ENCODE results near the gene CCDC142.
A peak's percentile ranks its signal among the peaks of the same experiment; 100 is the strongest.
"Not testable (repeated sequence)": the region's sequence is repeated elsewhere in the genome, so short reads cannot be mapped to it uniquely, and the experiment has no call there.

Gene CCDC142

GRCh38 chr2:74442483-74443297 is 40.1 kb downstream of the CCDC142 start:
- not testable (repeated sequence) for H3K9me3 ChIP-seq (ENCODE audit: control insufficient read depth in 1 of 2, low read length in 2 of 2); H3K27me3 ChIP-seq (ENCODE audit: control insufficient read depth in 1 of 2, insufficient read depth in 2 of 2, low read length in 2 of 2); H3K36me3 ChIP-seq (ENCODE audit: control insufficient read depth in 1 of 2, insufficient read depth in 2 of 2, low read length in 2 of 2)
- peaks cover 30 to 48% of the 10 kb centered on the region in 2 donors for H3K4me1 ChIP-seq (ENCODE audit: control insufficient read depth in 1 of 2, insufficient read depth in 2 of 2, low read length in 2 of 2)
- H3K27ac ChIP-seq (ENCODE audit: low read depth, low read length) = peak overlapping the region; percentile 96
- H3K9ac ChIP-seq (ENCODE audit: low read depth in 1 of 2, low read length in 2 of 2) = peak overlapping the region; percentile 73 to 75
- H3K4me3 ChIP-seq (ENCODE audit: low read depth in 1 of 2, low read length in 2 of 2) = peak overlapping the region; percentile 76 to 78

DNA sequence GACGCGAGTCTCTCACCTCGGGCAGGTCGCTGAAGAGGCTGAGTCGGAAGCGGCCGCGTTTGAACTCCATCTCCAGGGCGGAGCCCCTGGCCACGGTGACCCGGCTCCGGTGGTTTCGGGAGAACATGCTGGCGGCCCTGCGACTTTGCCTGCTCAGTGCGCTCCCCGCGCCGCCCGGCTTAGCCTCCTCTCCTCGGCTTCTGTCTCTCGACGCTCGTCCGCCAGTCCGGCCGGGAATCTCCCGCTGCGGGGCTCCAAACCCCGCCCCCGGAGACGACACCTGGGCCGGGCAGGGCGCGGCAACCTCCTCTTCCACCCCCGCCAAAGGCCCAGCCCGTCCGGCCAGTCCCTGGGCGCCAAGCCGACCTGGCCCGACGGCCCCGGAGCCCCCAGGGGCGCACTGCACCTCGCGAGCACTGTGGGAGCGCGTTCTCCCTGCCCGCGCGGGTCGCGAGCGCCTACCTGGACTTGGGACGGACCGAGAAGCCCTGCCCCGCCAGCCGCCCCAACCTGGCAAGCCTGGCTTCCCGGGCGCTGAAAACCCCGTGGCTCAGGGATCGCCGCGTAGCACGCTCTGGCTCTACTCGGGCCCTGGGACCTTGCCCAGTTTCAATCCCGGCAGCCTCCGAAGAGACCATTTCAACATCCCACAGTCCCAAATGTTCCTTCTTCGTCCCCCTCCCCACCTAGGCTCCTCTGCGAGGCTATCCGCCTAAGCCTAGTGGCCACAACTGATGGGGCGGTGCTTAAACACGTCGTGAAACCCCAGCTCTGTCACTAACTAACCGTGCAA is 40.9 kb downstream of the CCDC142 start, which contains the start of gene RTKN:
TSS of gene RTKN (minus strand) at position 248 of the 793 bp plus-strand sequence. CDS start at position 127, 121 bp downstream.
- H3K4me1 ChIP-seq (ENCODE audit: control insufficient read depth in 1 of 2, insufficient read depth in 2 of 2, low read length in 2 of 2) = peaks cover 38 to 47% of the 10 kb centered on the region in 2 donors
- H3K36me3 ChIP-seq (ENCODE audit: control insufficient read depth in 1 of 2, insufficient read depth in 2 of 2, low read length in 2 of 2) = peaks cover 0 to 2% of the 10 kb centered on the region in 2 donors
- no peaks in the 10 kb centered on the region for H3K9me3 ChIP-seq (ENCODE audit: control insufficient read depth in 1 of 2, low read length in 2 of 2)
- H3K27me3 ChIP-seq (ENCODE audit: control insufficient read depth in 1 of 2, insufficient read depth in 2 of 2, low read length in 2 of 2) = peaks cover 0 to 4% of the 10 kb centered on the region in 2 donors
- peak within 1 kb of the TSS; percentile 73 to 75 for H3K9ac ChIP-seq (ENCODE audit: low read depth in 1 of 2, low read length in 2 of 2)
- peak within 1 kb of the TSS; percentile 96 for H3K27ac ChIP-seq (ENCODE audit: low read depth, low read length)
- H3K4me3 ChIP-seq (ENCODE audit: low read depth in 1 of 2, low read length in 2 of 2) = peak within 1 kb of the TSS; percentile 76 to 78

- H3K4me1 ChIP-seq (ENCODE audit: control insufficient read depth in 1 of 2, insufficient read depth in 2 of 2, low read length in 2 of 2) = peaks cover 40 to 47% of the 10 kb centered on the region in 2 donors
- H3K9me3 ChIP-seq (ENCODE audit: control insufficient read depth in 1 of 2, low read length in 2 of 2) = no peaks in the 10 kb centered on the region
- H3K27ac ChIP-seq (ENCODE audit: low read depth, low read length) = peak overlapping the region; percentile 96
- peaks cover 0 to 5% of the 10 kb centered on the region in 2 donors for H3K36me3 ChIP-seq (ENCODE audit: control insufficient read depth in 1 of 2, insufficient read depth in 2 of 2, low read length in 2 of 2)
- peak overlapping the region; percentile 73 to 75 for H3K9ac ChIP-seq (ENCODE audit: low read depth in 1 of 2, low read length in 2 of 2)
- H3K27me3 ChIP-seq (ENCODE audit: control insufficient read depth in 1 of 2, insufficient read depth in 2 of 2, low read length in 2 of 2) = peaks cover 0 to 4% of the 10 kb centered on the region in 2 donors
- H3K4me3 ChIP-seq (ENCODE audit: low read depth in 1 of 2, low read length in 2 of 2) = peak overlapping the region; percentile 76 to 78
Measured at GRCh38 chr2:74441170-74441689, 41.6 kb downstream of the CCDC142 start.

- Histone ChIP-seq H3K4me1 (ENCODE audit: control insufficient read depth in 1 of 2, insufficient read depth in 2 of 2, low read length in 2 of 2) (peaks cover 40 to 47% of the 10 kb centered on the region in 2 donors), H3K9ac (ENCODE audit: low read depth in 1 of 2, low read length in 2 of 2) (peak overlapping the region; percentile 73 to 75)
Measured at GRCh38 chr2:74440378-74441169, 42.2 kb downstream of the CCDC142 start.

GRCh38 chr2:74439803-74440377 is 42.9 kb downstream of the CCDC142 start:
- H3K9me3 ChIP-seq (ENCODE audit: control insufficient read depth in 1 of 2, low read length in 2 of 2) = no peaks in the 10 kb centered on the region
- H3K4me3 ChIP-seq (ENCODE audit: low read depth in 1 of 2, low read length in 2 of 2) = peak overlapping the region; percentile 76 to 86
- peaks cover 3 to 15% of the 10 kb centered on the region in 2 donors for H3K36me3 ChIP-seq (ENCODE audit: control insufficient read depth in 1 of 2, insufficient read depth in 2 of 2, low read length in 2 of 2)
- peak overlapping the region; percentile 73 to 75 for H3K9ac ChIP-seq (ENCODE audit: low read depth in 1 of 2, low read length in 2 of 2)
- H3K4me1 ChIP-seq (ENCODE audit: control insufficient read depth in 1 of 2, insufficient read depth in 2 of 2, low read length in 2 of 2) = peaks cover 40 to 47% of the 10 kb centered on the region in 2 donors
- H3K27ac ChIP-seq (ENCODE audit: low read depth, low read length) = peak overlapping the region; percentile 96
- H3K27me3 ChIP-seq (ENCODE audit: control insufficient read depth in 1 of 2, insufficient read depth in 2 of 2, low read length in 2 of 2) = peaks cover 0 to 4% of the 10 kb centered on the region in 2 donors

More at GRCh38 chr2:74440378-74441169, 42.2 kb downstream of the CCDC142 start:
- H3K4me3 ChIP-seq (ENCODE audit: low read depth in 1 of 2, low read length in 2 of 2) = peak overlapping the region; percentile 76 to 86
- peaks cover 3 to 9% of the 10 kb centered on the region in 2 donors for H3K36me3 ChIP-seq (ENCODE audit: control insufficient read depth in 1 of 2, insufficient read depth in 2 of 2, low read length in 2 of 2)
- peaks cover 0 to 4% of the 10 kb centered on the region in 2 donors for H3K27me3 ChIP-seq (ENCODE audit: control insufficient read depth in 1 of 2, insufficient read depth in 2 of 2, low read length in 2 of 2)
- H3K27ac ChIP-seq (ENCODE audit: low read depth, low read length) = peak overlapping the region; percentile 96
- no peaks in the 10 kb centered on the region for H3K9me3 ChIP-seq (ENCODE audit: control insufficient read depth in 1 of 2, low read length in 2 of 2)

DNA sequence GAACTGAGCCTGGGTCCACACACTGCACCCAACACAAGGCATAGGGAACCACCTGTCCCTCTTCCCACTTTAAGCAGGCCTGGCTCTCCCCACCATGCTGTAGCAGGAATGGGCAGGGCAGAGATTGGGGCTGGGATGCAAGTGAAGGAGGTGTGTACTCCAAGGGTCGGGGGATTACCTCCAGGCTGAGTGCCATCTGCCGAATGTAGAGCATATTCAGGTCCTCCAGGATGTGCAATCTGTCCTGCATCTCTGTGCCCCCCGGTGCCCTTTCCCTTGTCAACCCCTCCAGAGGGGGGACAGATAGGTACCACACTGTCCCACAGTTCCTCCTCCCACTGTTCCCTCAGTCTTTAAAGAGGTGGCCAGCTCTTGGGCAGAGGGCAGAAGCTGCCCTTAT is 43.4 kb downstream of the CCDC142 start:
- H3K27ac ChIP-seq (ENCODE audit: low read depth, low read length) = no peak overlapping the region
- no peaks in the 10 kb centered on the region for H3K9me3 ChIP-seq (ENCODE audit: control insufficient read depth in 1 of 2, low read length in 2 of 2)
- H3K36me3 ChIP-seq (ENCODE audit: control insufficient read depth in 1 of 2, insufficient read depth in 2 of 2, low read length in 2 of 2) = peaks cover 3 to 16% of the 10 kb centered on the region in 2 donors
- peaks cover 39 to 45% of the 10 kb centered on the region in 2 donors for H3K4me1 ChIP-seq (ENCODE audit: control insufficient read depth in 1 of 2, insufficient read depth in 2 of 2, low read length in 2 of 2)
- H3K27me3 ChIP-seq (ENCODE audit: control insufficient read depth in 1 of 2, insufficient read depth in 2 of 2, low read length in 2 of 2) = peaks cover 0 to 4% of the 10 kb centered on the region in 2 donors
- peak overlapping the region; percentile 76 to 86 for H3K4me3 ChIP-seq (ENCODE audit: low read depth in 1 of 2, low read length in 2 of 2)
- peak overlapping the region; percentile 73 to 75 for H3K9ac ChIP-seq (ENCODE audit: low read depth in 1 of 2, low read length in 2 of 2)

- no peak overlapping the region for H3K9ac ChIP-seq (ENCODE audit: low read depth in 1 of 2, low read length in 2 of 2)
- H3K36me3 ChIP-seq (ENCODE audit: control insufficient read depth in 1 of 2, insufficient read depth in 2 of 2, low read length in 2 of 2) = peaks cover 3 to 16% of the 10 kb centered on the region in 2 donors
- H3K27me3 ChIP-seq (ENCODE audit: control insufficient read depth in 1 of 2, insufficient read depth in 2 of 2, low read length in 2 of 2) = peaks cover 0 to 4% of the 10 kb centered on the region in 2 donors
- no peak overlapping the region for H3K27ac ChIP-seq (ENCODE audit: low read depth, low read length)
- no peak overlapping the region for H3K4me3 ChIP-seq (ENCODE audit: low read depth in 1 of 2, low read length in 2 of 2)
- H3K9me3 ChIP-seq (ENCODE audit: control insufficient read depth in 1 of 2, low read length in 2 of 2) = no peaks in the 10 kb centered on the region
- peaks cover 33 to 40% of the 10 kb centered on the region in 2 donors for H3K4me1 ChIP-seq (ENCODE audit: control insufficient read depth in 1 of 2, insufficient read depth in 2 of 2, low read length in 2 of 2)
Measured at GRCh38 chr2:74438248-74438647, 44.5 kb downstream of the CCDC142 start.

- Histone ChIP-seq H3K9me3 (ENCODE audit: control insufficient read depth in 1 of 2, low read length in 2 of 2) (no peaks in the 10 kb centered on the region), H3K4me1 (ENCODE audit: control insufficient read depth in 1 of 2, insufficient read depth in 2 of 2, low read length in 2 of 2) (peaks cover 32 to 33% of the 10 kb centered on the region in 2 donors), H3K9ac (ENCODE audit: low read depth in 1 of 2, low read length in 2 of 2) (no peak overlapping the region), H3K27me3 (ENCODE audit: control insufficient read depth in 1 of 2, insufficient read depth in 2 of 2, low read length in 2 of 2) (peaks cover 0 to 4% of the 10 kb centered on the region in 2 donors), H3K36me3 (ENCODE audit: control insufficient read depth in 1 of 2, insufficient read depth in 2 of 2, low read length in 2 of 2) (peaks cover 9 to 21% of the 10 kb centered on the region in 2 donors), H3K4me3 (ENCODE audit: low read depth in 1 of 2, low read length in 2 of 2) (no peak overlapping the region), H3K27ac (ENCODE audit: low read depth, low read length) (no peak overlapping the region)
Measured at GRCh38 chr2:74436848-74437695, 45.7 kb downstream of the CCDC142 start.
